Panc1 (cell line): ENCODE results near the gene IFNAR2. TPM values are rescaled to one million over a fixed set of nuclear protein-coding genes. Genes with fewer than 3 reads are reported as not detected.

Source experiments
- ATAC-seq: fragments of 200-7000 bp; cut with Tn5 transposase; 2 replicates; pipeline ENCODE4 v1.9.1; 2020; ENCODE audit warnings: mild to moderate bottlenecking, moderate library complexity
- BruUV-seq: library from RNA; stranded (reverse); fragments of 400-500 nt; replicated peaks from 2 replicates; lab custom pipeline; 2021; lab: Mats Ljungman, UMichigan
- CTCF ChIA-PET: fragments of 300-600 bp; sonication (Branson Sonifier 250); formaldehyde crosslinking; loops from one replicate; lab custom pipeline; 2022; ENCODE audit warnings: antibody characterized with exemption; lab: Charles Lee
- POLR2A ChIA-PET: fragments of 300-600 bp; sonication (Branson Sonifier 250); formaldehyde crosslinking; loops from one replicate; lab custom pipeline; 2022; ENCODE audit warnings: antibody characterized with exemption; lab: Charles Lee
- DNase-seq: peaks from one replicate; pipeline ENCODE4 v3.0.0-alpha.2; 2010; ENCODE audit warnings: low read depth, low spot score
- H3K27ac ChIP-seq: 2 replicates; pipeline ENCODE4 v1.5.1; 2011; ENCODE audit warnings: mild to moderate bottlenecking, low read length, inconsistent platforms
- H3K27me3 ChIP-seq: fragments of 200-500 bp; sonication (Bioruptor generic); 2 replicates; pipeline ENCODE4 v1.6.0; 2014; ENCODE audit warnings: low read length, inconsistent platforms; ENCODE audit not compliant: control insufficient read depth, insufficient read depth
- H3K36me3 ChIP-seq: fragments of 200-500 bp; sonication (Bioruptor generic); 2 replicates; pipeline ENCODE4 v1.5.1; 2014; ENCODE audit warnings: inconsistent platforms, mild to moderate bottlenecking, low read length, moderate library complexity; ENCODE audit not compliant: control insufficient read depth, insufficient read depth
- H3K4me1 ChIP-seq: 2 replicates; pipeline ENCODE4 v1.5.1; 2011; ENCODE audit warnings: inconsistent platforms, mild to moderate bottlenecking, low read length, moderate library complexity; ENCODE audit not compliant: control insufficient read depth, insufficient read depth
- H3K4me3 ChIP-seq, 2 experiments: 2 replicates each; pipeline ENCODE4 v1.5.1; 2011 to 2012; ENCODE audit warnings: low read depth in 2 of 2, low read length in 2 of 2, mild to moderate bottlenecking in 2 of 2, inconsistent platforms in 1 of 2, moderate library complexity in 1 of 2
- H3K9me3 ChIP-seq: fragments of 200-500 bp; sonication (Bioruptor generic); 2 replicates; pipeline ENCODE4 v1.5.1; 2014; ENCODE audit warnings: low read depth, mild to moderate bottlenecking, inconsistent platforms, low read length, moderate library complexity; ENCODE audit not compliant: control insufficient read depth, insufficient read depth
- POLR2AphosphoS5 ChIP-seq: IDR thresholded peaks from 2 replicates; pipeline ENCODE4 v1.6.1; 2012; ENCODE audit warnings: mild to moderate bottlenecking, low read depth, low read length, moderate library complexity
- SIN3A ChIP-seq: IDR thresholded peaks from 2 replicates; pipeline ENCODE4 v1.6.1; 2012; ENCODE audit warnings: low read depth, mild to moderate bottlenecking, low read length, moderate library complexity, borderline replicate concordance; ENCODE audit not compliant: insufficient read depth
- TCF7L2 ChIP-seq: IDR thresholded peaks from 2 replicates; pipeline ENCODE4 v1.6.1; 2011; ENCODE audit warnings: mild to moderate bottlenecking, low read depth, low read length, inconsistent platforms
- in situ Hi-C: cut with HindIII; loops from 2 replicates; pipeline ENCODE4 v1.10.0; 2016; ENCODE audit warnings: low sequenced_read_pairs, low pct_unique_long_range_greater_than_20kb
- intact Hi-C: fragments of 100-400 bp; cut with micrococcal nuclease; formaldehyde crosslinking; loops from one replicate; pipeline ENCODE4 v1.10.0; 2022; ENCODE audit not compliant: unreplicated experiment
- total RNA-seq: library from RNA; stranded (reverse); gene quantifications from one replicate; pipeline ENCODE4 v1.2.1, GENCODE V29; 2021; ENCODE audit not compliant: unreplicated experiment
- TF ChIP-seq, protein P1 (sequence below), 2 experiments: IDR thresholded peaks; 2 replicates each; pipeline ENCODE4 v1.6.1; 2011 to 2012; ENCODE audit warnings: low read depth in 2 of 2, control low read depth in 1 of 2, low read length in 1 of 2, mild to moderate bottlenecking in 1 of 2, moderate library complexity in 1 of 2; ENCODE audit not compliant: insufficient read depth in 1 of 2
- TF ChIP-seq, protein P2 (sequence below): fragments of 450-650 bp; IDR thresholded peaks from 2 replicates; pipeline ENCODE4 v1.5.1; 2017; ENCODE audit warnings: mild to moderate bottlenecking

Gene IFNAR2
- total RNA-seq, 1 experiment from 2014 or later = 18.2 TPM

DNA sequence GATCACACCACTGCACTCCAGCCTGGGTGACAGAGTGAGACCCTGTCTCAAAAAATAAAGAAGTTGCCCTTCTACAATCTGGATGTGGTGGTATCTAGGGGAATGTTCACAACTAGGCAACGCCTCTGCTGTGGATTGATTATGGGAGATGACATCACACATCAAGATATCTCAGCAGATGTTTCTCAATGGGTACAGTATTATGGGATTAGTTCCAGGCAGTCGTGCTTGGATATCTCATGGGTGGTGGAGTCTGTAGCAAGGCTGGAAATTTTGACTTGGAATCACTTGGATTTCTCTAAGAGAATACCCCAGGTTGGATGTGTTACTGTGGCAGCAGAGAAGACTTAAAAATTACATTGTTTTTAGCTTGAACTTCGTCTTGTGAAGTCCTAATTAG, 7.7 kb downstream of the IFNAR2 start:
- no TSS peak for BruUV-seq
- POLR2A ChIA-PET = no interaction called here
- in situ Hi-C loops = no loop called here

DNA sequence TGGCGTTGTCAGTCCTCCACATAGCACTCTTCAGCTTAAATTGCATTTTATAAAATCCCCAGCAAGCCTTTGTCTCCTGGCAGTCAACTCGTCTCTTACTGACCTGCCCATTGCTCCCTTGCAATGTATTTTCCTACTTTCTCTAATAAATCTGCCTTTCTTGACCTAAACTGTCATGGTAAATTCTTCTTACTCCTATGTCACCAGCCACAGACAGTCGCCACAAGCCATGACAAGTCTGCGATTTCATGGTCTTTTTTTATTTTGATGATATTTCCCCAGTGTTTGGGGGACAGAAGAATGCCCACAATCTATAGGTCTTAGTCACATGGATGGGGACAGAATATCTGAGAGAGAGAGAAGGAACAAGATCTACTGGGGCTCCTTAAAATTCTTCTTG, 8.4 kb downstream of the IFNAR2 start:
- no TSS peak for BruUV-seq
- ATAC-seq = no peak
- H3K27ac ChIP-seq = no peak overlapping the region
- intact Hi-C loops = no loop called here
- CTCF ChIA-PET = no interaction called here
- TF ChIP-seq, protein P1, sequence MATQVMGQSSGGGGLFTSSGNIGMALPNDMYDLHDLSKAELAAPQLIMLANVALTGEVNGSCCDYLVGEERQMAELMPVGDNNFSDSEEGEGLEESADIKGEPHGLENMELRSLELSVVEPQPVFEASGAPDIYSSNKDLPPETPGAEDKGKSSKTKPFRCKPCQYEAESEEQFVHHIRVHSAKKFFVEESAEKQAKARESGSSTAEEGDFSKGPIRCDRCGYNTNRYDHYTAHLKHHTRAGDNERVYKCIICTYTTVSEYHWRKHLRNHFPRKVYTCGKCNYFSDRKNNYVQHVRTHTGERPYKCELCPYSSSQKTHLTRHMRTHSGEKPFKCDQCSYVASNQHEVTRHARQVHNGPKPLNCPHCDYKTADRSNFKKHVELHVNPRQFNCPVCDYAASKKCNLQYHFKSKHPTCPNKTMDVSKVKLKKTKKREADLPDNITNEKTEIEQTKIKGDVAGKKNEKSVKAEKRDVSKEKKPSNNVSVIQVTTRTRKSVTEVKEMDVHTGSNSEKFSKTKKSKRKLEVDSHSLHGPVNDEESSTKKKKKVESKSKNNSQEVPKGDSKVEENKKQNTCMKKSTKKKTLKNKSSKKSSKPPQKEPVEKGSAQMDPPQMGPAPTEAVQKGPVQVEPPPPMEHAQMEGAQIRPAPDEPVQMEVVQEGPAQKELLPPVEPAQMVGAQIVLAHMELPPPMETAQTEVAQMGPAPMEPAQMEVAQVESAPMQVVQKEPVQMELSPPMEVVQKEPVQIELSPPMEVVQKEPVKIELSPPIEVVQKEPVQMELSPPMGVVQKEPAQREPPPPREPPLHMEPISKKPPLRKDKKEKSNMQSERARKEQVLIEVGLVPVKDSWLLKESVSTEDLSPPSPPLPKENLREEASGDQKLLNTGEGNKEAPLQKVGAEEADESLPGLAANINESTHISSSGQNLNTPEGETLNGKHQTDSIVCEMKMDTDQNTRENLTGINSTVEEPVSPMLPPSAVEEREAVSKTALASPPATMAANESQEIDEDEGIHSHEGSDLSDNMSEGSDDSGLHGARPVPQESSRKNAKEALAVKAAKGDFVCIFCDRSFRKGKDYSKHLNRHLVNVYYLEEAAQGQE (IDR thresholded peaks at IDR 0.05; ENCODE audit: insufficient read depth in 1 of 2, low read depth in 2 of 2, low read length in 1 of 2) = no peak
- TF ChIP-seq, protein P2, sequence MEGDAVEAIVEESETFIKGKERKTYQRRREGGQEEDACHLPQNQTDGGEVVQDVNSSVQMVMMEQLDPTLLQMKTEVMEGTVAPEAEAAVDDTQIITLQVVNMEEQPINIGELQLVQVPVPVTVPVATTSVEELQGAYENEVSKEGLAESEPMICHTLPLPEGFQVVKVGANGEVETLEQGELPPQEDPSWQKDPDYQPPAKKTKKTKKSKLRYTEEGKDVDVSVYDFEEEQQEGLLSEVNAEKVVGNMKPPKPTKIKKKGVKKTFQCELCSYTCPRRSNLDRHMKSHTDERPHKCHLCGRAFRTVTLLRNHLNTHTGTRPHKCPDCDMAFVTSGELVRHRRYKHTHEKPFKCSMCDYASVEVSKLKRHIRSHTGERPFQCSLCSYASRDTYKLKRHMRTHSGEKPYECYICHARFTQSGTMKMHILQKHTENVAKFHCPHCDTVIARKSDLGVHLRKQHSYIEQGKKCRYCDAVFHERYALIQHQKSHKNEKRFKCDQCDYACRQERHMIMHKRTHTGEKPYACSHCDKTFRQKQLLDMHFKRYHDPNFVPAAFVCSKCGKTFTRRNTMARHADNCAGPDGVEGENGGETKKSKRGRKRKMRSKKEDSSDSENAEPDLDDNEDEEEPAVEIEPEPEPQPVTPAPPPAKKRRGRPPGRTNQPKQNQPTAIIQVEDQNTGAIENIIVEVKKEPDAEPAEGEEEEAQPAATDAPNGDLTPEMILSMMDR = no peak
- TF ChIP-seq POLR2AphosphoS5 (no peak), SIN3A (no peak), TCF7L2 (no peak)
- POLR2A ChIA-PET = interaction anchor here (0.6 kb wide), 1 partner anchor 461 kb away, joined by 6 read pairs; no protein-coding TSS in a partner anchor
- no peaks in the 10 kb centered on the region; the same call in 1 of the 2 replicates for H3K36me3 ChIP-seq
- H3K4me1 ChIP-seq = no peaks in the 10 kb centered on the region
- in situ Hi-C loops = no loop called here
- no peaks in the 10 kb centered on the region for H3K9me3 ChIP-seq
- DNase-seq = no peak
- no peak overlapping the region for H3K4me3 ChIP-seq
- H3K27me3 ChIP-seq = no peaks in the 10 kb centered on the region

More for the DNA sequence above, 7.7 kb downstream of the IFNAR2 start:
- no peak for DNase-seq
- Histone ChIP-seq H3K9me3 (no peaks in the 10 kb centered on the region), H3K27ac (no peak overlapping the region), H3K27me3 (no peaks in the 10 kb centered on the region), H3K4me1 (no peaks in the 10 kb centered on the region), H3K36me3 (no peaks in the 10 kb centered on the region; the same call in 1 of the 2 replicates), H3K4me3 (no peak overlapping the region)
- TF ChIP-seq SIN3A = no peak
- TF ChIP-seq, protein P2 = no peak
- no peak for TF ChIP-seq POLR2AphosphoS5
- TF ChIP-seq, protein P1 (IDR thresholded peaks at IDR 0.05; ENCODE audit: insufficient read depth in 1 of 2, low read depth in 2 of 2, low read length in 1 of 2) = no peak
- no peak for TF ChIP-seq TCF7L2
- intact Hi-C loops = no loop called here
- CTCF ChIA-PET = no interaction called here
- ATAC-seq = no peak
